Measurements from ENCODE around the gene CPLANE2.

Gene CPLANE2

DNA sequence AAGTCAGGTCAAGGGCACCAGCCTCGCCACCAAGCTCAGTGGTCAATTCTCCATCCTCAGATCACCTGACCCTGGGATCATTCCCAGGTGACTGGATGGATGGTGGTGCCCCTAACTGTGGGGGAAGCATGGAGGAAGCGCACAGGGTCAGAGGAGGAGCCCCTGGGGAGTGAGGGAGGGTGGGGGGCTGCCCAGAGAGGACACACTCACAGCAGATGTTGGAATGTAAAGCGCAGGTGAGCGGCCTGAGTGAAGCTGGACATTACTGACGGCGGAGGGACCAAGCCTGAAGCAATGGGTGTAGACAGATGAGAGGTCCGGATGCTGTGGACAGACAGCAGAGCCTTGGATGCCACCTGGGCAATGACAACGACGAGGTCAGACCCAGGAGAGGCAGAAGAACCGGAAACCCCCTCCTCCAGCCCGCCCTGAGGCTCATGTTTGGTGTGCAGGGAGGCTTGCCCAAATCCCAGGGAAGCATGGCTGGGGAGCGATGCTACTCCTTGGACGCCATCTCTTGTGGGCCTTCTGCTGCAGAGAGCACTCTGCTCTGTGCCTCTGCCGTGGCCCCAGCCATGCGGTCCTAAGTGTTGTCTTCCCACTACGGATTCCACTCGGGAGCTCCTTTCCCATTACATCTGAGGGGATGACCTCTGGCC, 5.7 kb upstream of the CPLANE2 start:
- H3K9me3 ChIP-seq (ENCODE audit: control insufficient read depth in 2 of 2, low read length in 2 of 2) = no peaks in the 10 kb centered on the region
- peaks cover 6 to 8% of the 10 kb centered on the region in 2 donors for H3K36me3 ChIP-seq (ENCODE audit: control insufficient read depth in 2 of 2, insufficient read depth in 2 of 2, low read length in 2 of 2)
- H3K27me3 ChIP-seq (ENCODE audit: control insufficient read depth in 1 of 2, insufficient read depth in 2 of 2, low read length in 2 of 2) = no peaks in the 10 kb centered on the region
- no peak overlapping the region for H3K4me3 ChIP-seq (ENCODE audit: low read length in 2 of 2)
- peak overlapping the region in 1 of 2 donors; percentile 13 for H3K9ac ChIP-seq (ENCODE audit: low read length in 2 of 2)
- H3K4me1 ChIP-seq (ENCODE audit: control insufficient read depth, insufficient read depth, low read length) = peaks cover 18% of the 10 kb centered on the region
- H3K27ac ChIP-seq (ENCODE audit: low read length) = no peak overlapping the region

DNA sequence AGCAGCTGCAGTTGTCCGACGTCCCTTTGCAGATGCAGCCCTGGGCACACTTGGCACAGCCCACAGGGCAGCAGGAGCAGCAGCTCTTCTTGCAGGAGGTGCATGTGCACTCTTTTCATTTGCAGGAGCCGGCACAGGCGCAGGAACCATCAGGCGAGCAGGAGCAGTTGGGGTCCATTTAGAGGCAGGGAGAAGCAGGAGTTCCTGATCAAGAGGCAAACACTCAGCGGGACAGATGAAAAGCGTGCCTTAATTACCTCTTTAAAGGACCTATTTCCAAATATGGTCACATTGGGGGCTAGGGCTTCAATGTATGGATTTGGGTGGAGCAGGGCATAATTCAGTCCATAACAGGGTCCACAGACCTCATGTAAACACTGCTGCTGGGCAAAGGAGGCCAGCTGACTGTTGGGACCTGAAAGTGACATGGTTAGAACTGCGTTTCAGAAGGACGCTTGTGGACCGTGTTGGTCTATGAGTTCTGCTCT, 4.3 kb upstream of the CPLANE2 start:
- Histone ChIP-seq H3K9ac (ENCODE audit: low read length in 2 of 2) (no peak overlapping the region), H3K27ac (ENCODE audit: low read length) (no peak overlapping the region), H3K36me3 (ENCODE audit: control insufficient read depth in 2 of 2, insufficient read depth in 2 of 2, low read length in 2 of 2) (peaks cover 0 to 4% of the 10 kb centered on the region in 2 donors), H3K4me1 (ENCODE audit: control insufficient read depth, insufficient read depth, low read length) (peaks cover 23% of the 10 kb centered on the region), H3K4me3 (ENCODE audit: low read length in 2 of 2) (no peak overlapping the region), H3K9me3 (ENCODE audit: control insufficient read depth in 2 of 2, low read length in 2 of 2) (no peaks in the 10 kb centered on the region), H3K27me3 (ENCODE audit: control insufficient read depth in 1 of 2, insufficient read depth in 2 of 2, low read length in 2 of 2) (no peaks in the 10 kb centered on the region)

DNA sequence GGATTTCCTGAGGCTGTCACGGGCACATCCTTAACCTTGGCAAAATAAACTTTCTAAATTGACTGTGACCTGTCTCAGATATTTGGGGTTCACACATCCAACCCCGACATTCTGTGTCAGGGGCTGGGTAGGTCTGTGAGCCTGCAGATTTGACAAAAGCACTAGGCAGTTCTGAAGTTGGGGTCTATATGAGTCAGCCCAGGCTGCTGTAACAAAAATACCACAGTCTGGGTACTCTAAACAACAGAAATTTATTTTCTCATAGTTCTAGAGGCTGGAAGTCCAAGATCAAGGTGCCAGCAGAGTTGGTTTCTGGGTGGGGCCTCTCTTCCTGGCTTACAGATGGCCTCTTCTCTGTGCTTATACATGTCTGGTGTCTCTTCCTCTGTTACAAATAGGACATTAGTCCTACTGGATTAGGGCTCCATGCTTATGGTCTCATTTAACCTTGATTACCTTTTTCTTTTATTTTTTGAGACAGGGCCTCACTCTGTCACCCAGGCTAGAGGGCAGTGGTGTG, 3.0 kb upstream of the CPLANE2 start:
- Histone ChIP-seq H3K27ac (ENCODE audit: low read length) (no peak overlapping the region), H3K27me3 (ENCODE audit: control insufficient read depth in 1 of 2, insufficient read depth in 2 of 2, low read length in 2 of 2) (no peaks in the 10 kb centered on the region), H3K9ac (ENCODE audit: low read length in 2 of 2) (no peak overlapping the region), H3K36me3 (ENCODE audit: control insufficient read depth in 2 of 2, insufficient read depth in 2 of 2, low read length in 2 of 2) (no peaks in the 10 kb centered on the region), H3K4me3 (ENCODE audit: low read length in 2 of 2) (no peak overlapping the region), H3K9me3 (ENCODE audit: control insufficient read depth in 2 of 2, low read length in 2 of 2) (no peaks in the 10 kb centered on the region), H3K4me1 (ENCODE audit: control insufficient read depth, insufficient read depth, low read length) (peaks cover 27% of the 10 kb centered on the region)

GRCh38 chr1:16237343-16237830, 404 bp upstream of the CPLANE2 start:
- Histone ChIP-seq H3K36me3 (ENCODE audit: control insufficient read depth in 2 of 2, insufficient read depth in 2 of 2, low read length in 2 of 2) (no peaks in the 10 kb centered on the region), H3K4me1 (ENCODE audit: control insufficient read depth, insufficient read depth, low read length) (peaks cover 19% of the 10 kb centered on the region), H3K27me3 (ENCODE audit: control insufficient read depth in 1 of 2, insufficient read depth in 2 of 2, low read length in 2 of 2) (no peaks in the 10 kb centered on the region), H3K4me3 (ENCODE audit: low read length in 2 of 2) (peak overlapping the region; percentile 37 to 90), H3K27ac (ENCODE audit: low read length) (peak overlapping the region; percentile 82), H3K9me3 (ENCODE audit: control insufficient read depth in 2 of 2, low read length in 2 of 2) (no peaks in the 10 kb centered on the region), H3K9ac (ENCODE audit: low read length in 2 of 2) (peak overlapping the region; percentile 58 to 90)

DNA sequence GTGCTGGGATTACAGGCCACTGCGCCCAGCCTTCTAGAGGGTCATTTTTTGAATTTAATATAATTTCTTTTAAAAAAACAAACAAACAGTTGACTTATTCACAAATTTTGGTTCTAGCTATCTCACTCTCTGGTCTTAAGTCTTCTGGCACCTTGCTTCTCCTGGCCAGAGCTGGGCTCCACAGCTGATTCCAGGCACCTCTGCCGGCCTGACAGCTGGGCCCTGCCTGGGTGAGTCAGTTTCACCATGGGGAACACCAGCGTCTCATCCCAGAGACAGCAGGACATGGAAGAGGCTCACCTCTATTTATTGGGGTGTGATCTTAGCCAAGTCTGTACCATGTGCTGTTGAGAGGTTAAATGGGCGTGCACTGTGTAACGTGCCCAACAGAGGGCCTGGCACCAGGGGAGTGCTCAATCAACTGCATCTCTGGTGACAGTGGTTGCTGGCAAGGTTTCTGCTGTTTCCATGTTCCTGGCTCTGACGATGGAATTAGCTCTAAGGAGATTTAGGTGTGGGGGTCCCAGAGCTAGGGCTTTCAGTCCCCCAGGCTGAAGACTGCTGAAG, 956 bp downstream of the CPLANE2 start:
- no peaks in the 10 kb centered on the region for H3K27me3 ChIP-seq (ENCODE audit: control insufficient read depth in 1 of 2, insufficient read depth in 2 of 2, low read length in 2 of 2)
- peak overlapping the region; percentile 89 to 90 for H3K9ac ChIP-seq (ENCODE audit: low read length in 2 of 2)
- peak overlapping the region; percentile 82 for H3K27ac ChIP-seq (ENCODE audit: low read length)

DNA sequence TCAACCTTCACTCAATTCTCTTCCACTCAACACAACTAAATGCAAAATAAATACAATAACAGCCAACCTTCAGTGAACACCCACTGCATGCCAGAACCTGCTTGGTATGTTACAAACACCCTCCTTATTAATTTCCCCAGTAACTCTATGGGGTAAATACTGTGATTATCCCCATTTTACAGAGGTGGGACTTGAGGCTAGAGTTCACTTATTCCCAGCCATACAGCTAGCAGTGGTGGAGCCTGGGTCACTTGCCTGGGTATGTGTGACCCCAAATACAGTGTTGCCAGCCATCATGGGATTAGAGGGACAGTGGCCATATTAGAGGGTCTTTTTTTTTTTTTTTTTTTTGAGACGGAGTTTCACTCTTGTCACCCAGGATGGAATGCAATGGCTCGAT, 1.6 kb downstream of the CPLANE2 start:
- H3K9ac ChIP-seq (ENCODE audit: low read length in 2 of 2) = no peak overlapping the region
- no peaks in the 10 kb centered on the region for H3K36me3 ChIP-seq (ENCODE audit: control insufficient read depth in 2 of 2, insufficient read depth in 2 of 2, low read length in 2 of 2)
- H3K4me1 ChIP-seq (ENCODE audit: control insufficient read depth, insufficient read depth, low read length) = peaks cover 19% of the 10 kb centered on the region
- no peaks in the 10 kb centered on the region for H3K9me3 ChIP-seq (ENCODE audit: control insufficient read depth in 2 of 2, low read length in 2 of 2)
- no peaks in the 10 kb centered on the region for H3K27me3 ChIP-seq (ENCODE audit: control insufficient read depth in 1 of 2, insufficient read depth in 2 of 2, low read length in 2 of 2)
- no peak overlapping the region for H3K4me3 ChIP-seq (ENCODE audit: low read length in 2 of 2)
- H3K27ac ChIP-seq (ENCODE audit: low read length) = no peak overlapping the region

More for the DNA sequence above, 956 bp downstream of the CPLANE2 start:
- H3K9me3 ChIP-seq (ENCODE audit: control insufficient read depth in 2 of 2, low read length in 2 of 2) = no peaks in the 10 kb centered on the region
- peaks cover 19% of the 10 kb centered on the region for H3K4me1 ChIP-seq (ENCODE audit: control insufficient read depth, insufficient read depth, low read length)
- H3K36me3 ChIP-seq (ENCODE audit: control insufficient read depth in 2 of 2, insufficient read depth in 2 of 2, low read length in 2 of 2) = no peaks in the 10 kb centered on the region
- H3K4me3 ChIP-seq (ENCODE audit: low read length in 2 of 2) = peak overlapping the region; percentile 81 to 90

- H3K9ac ChIP-seq (ENCODE audit: low read length in 2 of 2) = no peak overlapping the region
- H3K36me3 ChIP-seq (ENCODE audit: control insufficient read depth in 2 of 2, insufficient read depth in 2 of 2, low read length in 2 of 2) = no peaks in the 10 kb centered on the region
- H3K9me3 ChIP-seq (ENCODE audit: control insufficient read depth in 2 of 2, low read length in 2 of 2) = no peaks in the 10 kb centered on the region
- H3K4me3 ChIP-seq (ENCODE audit: low read length in 2 of 2) = no peak overlapping the region
- peaks cover 0 to 2% of the 10 kb centered on the region in 2 donors for H3K27me3 ChIP-seq (ENCODE audit: control insufficient read depth in 1 of 2, insufficient read depth in 2 of 2, low read length in 2 of 2)
- H3K27ac ChIP-seq (ENCODE audit: low read length) = no peak overlapping the region
- H3K4me1 ChIP-seq (ENCODE audit: control insufficient read depth, insufficient read depth, low read length) = peaks cover 19% of the 10 kb centered on the region
Measured at GRCh38 chr1:16233431-16233830, 3.6 kb downstream of the CPLANE2 start.

- Histone ChIP-seq H3K36me3 (ENCODE audit: control insufficient read depth in 2 of 2, insufficient read depth in 2 of 2, low read length in 2 of 2) (no peaks in the 10 kb centered on the region), H3K4me3 (ENCODE audit: low read length in 2 of 2) (no peak overlapping the region), H3K9ac (ENCODE audit: low read length in 2 of 2) (no peak overlapping the region), H3K27me3 (ENCODE audit: control insufficient read depth in 1 of 2, insufficient read depth in 2 of 2, low read length in 2 of 2) (peaks cover 9 to 10% of the 10 kb centered on the region in 2 donors), H3K9me3 (ENCODE audit: control insufficient read depth in 2 of 2, low read length in 2 of 2) (peaks cover 0 to 3% of the 10 kb centered on the region in 2 donors), H3K27ac (ENCODE audit: low read length) (no peak overlapping the region), H3K4me1 (ENCODE audit: control insufficient read depth, insufficient read depth, low read length) (peaks cover 13% of the 10 kb centered on the region)
Measured at GRCh38 chr1:16232316-16232710, 4.7 kb downstream of the CPLANE2 start.

GRCh38 chr1:16231331-16232315, 5.4 kb downstream of the CPLANE2 start:
- Histone ChIP-seq H3K36me3 (ENCODE audit: control insufficient read depth in 2 of 2, insufficient read depth in 2 of 2, low read length in 2 of 2) (no peaks in the 10 kb centered on the region), H3K27me3 (ENCODE audit: control insufficient read depth in 1 of 2, insufficient read depth in 2 of 2, low read length in 2 of 2) (peaks cover 12 to 17% of the 10 kb centered on the region in 2 donors), H3K9me3 (ENCODE audit: control insufficient read depth in 2 of 2, low read length in 2 of 2) (peaks cover 0 to 3% of the 10 kb centered on the region in 2 donors), H3K4me1 (ENCODE audit: control insufficient read depth, insufficient read depth, low read length) (peaks cover 8% of the 10 kb centered on the region), H3K9ac (ENCODE audit: low read length in 2 of 2) (no peak overlapping the region), H3K4me3 (ENCODE audit: low read length in 2 of 2) (no peak overlapping the region), H3K27ac (ENCODE audit: low read length) (no peak overlapping the region)

- Histone ChIP-seq H3K27me3 (ENCODE audit: control insufficient read depth in 1 of 2, insufficient read depth in 2 of 2, low read length in 2 of 2) (peaks cover 16 to 25% of the 10 kb centered on the region in 2 donors), H3K9me3 (ENCODE audit: control insufficient read depth in 2 of 2, low read length in 2 of 2) (peaks cover 0 to 3% of the 10 kb centered on the region in 2 donors), H3K36me3 (ENCODE audit: control insufficient read depth in 2 of 2, insufficient read depth in 2 of 2, low read length in 2 of 2) (no peaks in the 10 kb centered on the region), H3K27ac (ENCODE audit: low read length) (no peak overlapping the region), H3K4me3 (ENCODE audit: low read length in 2 of 2) (no peak overlapping the region), H3K4me1 (ENCODE audit: control insufficient read depth, insufficient read depth, low read length) (no peaks in the 10 kb centered on the region), H3K9ac (ENCODE audit: low read length in 2 of 2) (no peak overlapping the region)
Measured at GRCh38 chr1:16230744-16231143, 6.2 kb downstream of the CPLANE2 start.

Measured in stomach smooth muscle (tissue), 2 donors.